GM19035 (cell line): ENCODE measurements around the gene NDUFS6.
"Not testable (repeated sequence)": the region's sequence is repeated elsewhere in the genome, so short reads cannot be mapped to it uniquely, and the experiment has no call there.

Experiments
- ATAC-seq: cut with Tn5 transposase; IDR thresholded peaks from one replicate; pipeline ENCODE4 v1.9.1; 2021; ENCODE audit not compliant: unreplicated experiment

Gene NDUFS6

GRCh38 chr5:1831257-1831656 is 30.1 kb downstream of the NDUFS6 start:
- ATAC-seq = no peak

- no peak for ATAC-seq
Observed at GRCh38 chr5:1831677-1832313, 30.6 kb downstream of the NDUFS6 start.

GRCh38 chr5:1832511-1833250 is 31.5 kb downstream of the NDUFS6 start:
- no peak for ATAC-seq

- ATAC-seq = no peak
Observed at GRCh38 chr5:1833264-1834021, 32.2 kb downstream of the NDUFS6 start.

GRCh38 chr5:1834022-1834551 is 32.9 kb downstream of the NDUFS6 start:
- ATAC-seq = no peak

GRCh38 chr5:1834721-1835429 is 33.7 kb downstream of the NDUFS6 start:
- ATAC-seq = no peak

GRCh38 chr5:1835431-1835830 is 34.2 kb downstream of the NDUFS6 start:
- no peak for ATAC-seq

- ATAC-seq = no peak
Observed at GRCh38 chr5:1836176-1836890, 35.1 kb downstream of the NDUFS6 start.

GRCh38 chr5:1836891-1837880 is 36.0 kb downstream of the NDUFS6 start:
- ATAC-seq = no peak

GRCh38 chr5:1838013-1838412 is 36.8 kb downstream of the NDUFS6 start:
- no peak for ATAC-seq

- ATAC-seq = no peak
Observed at GRCh38 chr5:1840071-1840547, 38.9 kb downstream of the NDUFS6 start.

- no peak for ATAC-seq
Observed at GRCh38 chr5:1840741-1841521, 39.7 kb downstream of the NDUFS6 start.

GRCh38 chr5:1842004-1842819 is 41.0 kb downstream of the NDUFS6 start:
- no peak for ATAC-seq

- not testable (repeated sequence) for ATAC-seq
Observed at GRCh38 chr5:1843761-1844160, 42.6 kb downstream of the NDUFS6 start.

GRCh38 chr5:1844708-1845436 is 43.7 kb downstream of the NDUFS6 start:
- ATAC-seq = no peak

- ATAC-seq = no peak
Observed at GRCh38 chr5:1845696-1846095, 44.5 kb downstream of the NDUFS6 start.

- ATAC-seq = no peak
Observed at GRCh38 chr5:1846583-1846982, 45.4 kb downstream of the NDUFS6 start.
